ENCODE data around the gene IDH1. TPM values are rescaled to one million over a fixed set of nuclear protein-coding genes. Genes with fewer than 3 reads are reported as not detected.
A peak's percentile ranks its signal among the peaks of the same experiment; 100 is the strongest.
"Not testable (repeated sequence)": the region's sequence is repeated elsewhere in the genome, so short reads cannot be mapped to it uniquely, and the experiment has no call there.

IDH1 gene
- total and polyA plus RNA-seq, 2 experiments from 2014 or later = 53.5 to 53.6 TPM

- 80 to 82% methylated on average over 23 to 28 of the region's 33 CpGs for WGBS, 2 experiments (ENCODE audit: low coverage in 1 of 2, low lambda C conversion rate in 2 of 2, missing lambda C conversion rate in 2 of 2)
- TF ChIP-seq EZH2phosphoT487 (IDR thresholded peaks at IDR 0.05; ENCODE audit: insufficient read depth, low read depth) = no peak
- TF ChIP-seq EZH2 (IDR thresholded peaks at IDR 0.05; ENCODE audit: insufficient read depth, poor library complexity, severe bottlenecking) = no peak
These were observed 27.2 kb downstream of the IDH1 start for GRCh38 chr2:208227581-208228232.

GRCh38 chr2:208224802-208225201, 30.1 kb downstream of the IDH1 start:
- in situ Hi-C loops (cut with MboI) = no loop called here
- Histone ChIP-seq H3K4me2 (ENCODE audit: unreplicated experiment) (peak overlapping the region; percentile 1), H3K27me3 (replicated peaks; ENCODE audit: insufficient read depth) (no peaks in the 10 kb centered on the region), H3K4me3 (no peak overlapping the region), H3K9me3 (ENCODE audit: low read depth) (no peaks in the 10 kb centered on the region), H3K36me3 (ENCODE audit: low read depth) (no peaks in the 10 kb centered on the region), H3K27ac (no peak overlapping the region), H2AFZ (no peak overlapping the region), H3F3A (ENCODE audit: insufficient read depth) (peaks cover 10% of the 10 kb centered on the region; the same call in 1 of the 2 replicates), H4K20me1 (ENCODE audit: insufficient read depth) (no peaks in the 10 kb centered on the region), H3K79me2 (ENCODE audit: insufficient read depth) (no peaks in the 10 kb centered on the region), H3K9me2 (ENCODE audit: insufficient read depth) (no peaks in the 10 kb centered on the region), H3K9ac (no peak overlapping the region), H3K4me1 (ENCODE audit: insufficient read depth) (peaks cover 19% of the 10 kb centered on the region)
- 81 to 83% methylated on average over 2 of the region's 2 CpGs for WGBS, 2 experiments (ENCODE audit: low coverage in 1 of 2, low lambda C conversion rate in 2 of 2, missing lambda C conversion rate in 2 of 2)
- TF ChIP-seq EZH2phosphoT487 (IDR thresholded peaks at IDR 0.05; ENCODE audit: insufficient read depth, low read depth) (no peak), EZH2 (IDR thresholded peaks at IDR 0.05; ENCODE audit: insufficient read depth, poor library complexity, severe bottlenecking) (no peak)
- DNase-seq = peak; percentile 36

More at GRCh38 chr2:208227581-208228232, 27.2 kb downstream of the IDH1 start:
- no peaks in the 10 kb centered on the region for H3K79me2 ChIP-seq (ENCODE audit: insufficient read depth)
- no peaks in the 10 kb centered on the region for H3K9me2 ChIP-seq (ENCODE audit: insufficient read depth)
- no peaks in the 10 kb centered on the region for H4K20me1 ChIP-seq (ENCODE audit: insufficient read depth)
- no peaks in the 10 kb centered on the region for H3K36me3 ChIP-seq (ENCODE audit: low read depth)
- in situ Hi-C loops (cut with MboI) = no loop called here
- H3K4me1 ChIP-seq (ENCODE audit: insufficient read depth) = peaks cover 10% of the 10 kb centered on the region
- H3K27ac ChIP-seq = no peak overlapping the region
- H3K27me3 ChIP-seq (replicated peaks; ENCODE audit: insufficient read depth) = no peaks in the 10 kb centered on the region
- H3K4me3 ChIP-seq = no peak overlapping the region
- DNase-seq = no peak
- H3F3A ChIP-seq (ENCODE audit: insufficient read depth) = peaks cover 1% of the 10 kb centered on the region; the same call in 1 of the 2 replicates
- no peak overlapping the region for H3K9ac ChIP-seq
- no peak overlapping the region for H2AFZ ChIP-seq
- no peaks in the 10 kb centered on the region for H3K9me3 ChIP-seq (ENCODE audit: low read depth)
- no peak overlapping the region for H3K4me2 ChIP-seq (ENCODE audit: unreplicated experiment)

- no peaks in the 10 kb centered on the region for H4K20me1 ChIP-seq (ENCODE audit: insufficient read depth)
- peak; percentile 78 for DNase-seq
- no peaks in the 10 kb centered on the region for H3K79me2 ChIP-seq (ENCODE audit: insufficient read depth)
- in situ Hi-C loops (cut with MboI) = no loop called here
- H3K27me3 ChIP-seq (replicated peaks; ENCODE audit: insufficient read depth) = no peaks in the 10 kb centered on the region
- H3K27ac ChIP-seq = no peak overlapping the region
- H3F3A ChIP-seq (ENCODE audit: insufficient read depth) = peaks cover 10% of the 10 kb centered on the region; the same call in 1 of the 2 replicates
- H3K9ac ChIP-seq = no peak overlapping the region
- peak overlapping the region; percentile 4 for H3K4me2 ChIP-seq (ENCODE audit: unreplicated experiment)
- TF ChIP-seq EZH2 (IDR thresholded peaks at IDR 0.05; ENCODE audit: insufficient read depth, poor library complexity, severe bottlenecking) (no peak), EZH2phosphoT487 (IDR thresholded peaks at IDR 0.05; ENCODE audit: insufficient read depth, low read depth) (no peak)
- WGBS, 2 experiments (ENCODE audit: low coverage in 1 of 2, low lambda C conversion rate in 2 of 2, missing lambda C conversion rate in 2 of 2) = 11 to 14% methylated on average over 3 of the region's 3 CpGs
- peaks cover 19% of the 10 kb centered on the region for H3K4me1 ChIP-seq (ENCODE audit: insufficient read depth)
- no peak overlapping the region for H3K4me3 ChIP-seq
- peak overlapping the region; percentile 41 for H2AFZ ChIP-seq
- H3K36me3 ChIP-seq (ENCODE audit: low read depth) = no peaks in the 10 kb centered on the region
- H3K9me2 ChIP-seq (ENCODE audit: insufficient read depth) = no peaks in the 10 kb centered on the region
- H3K9me3 ChIP-seq (ENCODE audit: low read depth) = no peaks in the 10 kb centered on the region
These were observed 32.5 kb downstream of the IDH1 start for GRCh38 chr2:208222351-208222750.

GRCh38 chr2:208221873-208222272, 33.0 kb downstream of the IDH1 start:
- DNase-seq; H3K36me3 ChIP-seq (ENCODE audit: low read depth); H3K27me3 ChIP-seq (replicated peaks; ENCODE audit: insufficient read depth); H3K79me2 ChIP-seq (ENCODE audit: insufficient read depth); H3K9me3 ChIP-seq (ENCODE audit: low read depth); H3K9ac ChIP-seq; H3F3A ChIP-seq (ENCODE audit: insufficient read depth); H3K4me2 ChIP-seq (ENCODE audit: unreplicated experiment); H3K9me2 ChIP-seq (ENCODE audit: insufficient read depth); H4K20me1 ChIP-seq (ENCODE audit: insufficient read depth); H3K4me3 ChIP-seq; in situ Hi-C loops (cut with MboI); H3K27ac ChIP-seq: not testable (repeated sequence)
- H3K4me1 ChIP-seq (ENCODE audit: insufficient read depth) = peaks cover 19% of the 10 kb centered on the region
- WGBS, 2 experiments (ENCODE audit: low coverage in 1 of 2, low lambda C conversion rate in 2 of 2, missing lambda C conversion rate in 2 of 2) = 62 to 72% methylated on average over 3 of the region's 3 CpGs
- H2AFZ ChIP-seq = peak overlapping the region; percentile 41; the same call in 1 of the 2 replicates
